ENCODE measurements around the gene PTGDR2.

PTGDR2 gene

GRCh38 chr11:60857378-60858232 is 1.9 kb upstream of the PTGDR2 start:
- H3K4me3 ChIP-seq (replicated peaks; ENCODE audit: low read depth, low read length) = no peak overlapping the region

GRCh38 chr11:60854847-60855725 is 664 bp downstream of the PTGDR2 start:
- DNase-seq (ENCODE audit: extremely low read depth, low read depth) = no peak

More at GRCh38 chr11:60857378-60858232, 1.9 kb upstream of the PTGDR2 start:
- TF ChIP-seq CTCF (IDR thresholded peaks at IDR 0.05; ENCODE audit: low read depth, low read length, missing control alignments) = no peak
- DNase-seq (ENCODE audit: extremely low read depth, low read depth) = no peak

GRCh38 chr11:60854140-60854846 is 1.5 kb downstream of the PTGDR2 start:
- no peak overlapping the region for H3K4me3 ChIP-seq (replicated peaks; ENCODE audit: low read depth, low read length)
- TF ChIP-seq CTCF (IDR thresholded peaks at IDR 0.05; ENCODE audit: low read depth, low read length, missing control alignments) = no peak
- no peak for DNase-seq (ENCODE audit: extremely low read depth, low read depth)

More at GRCh38 chr11:60854847-60855725, 664 bp downstream of the PTGDR2 start:
- no peak overlapping the region for H3K4me3 ChIP-seq (replicated peaks; ENCODE audit: low read depth, low read length)
- TF ChIP-seq CTCF (IDR thresholded peaks at IDR 0.05; ENCODE audit: low read depth, low read length, missing control alignments) = no peak

GRCh38 chr11:60852982-60853950 is 2.5 kb downstream of the PTGDR2 start:
- no peak overlapping the region for H3K4me3 ChIP-seq (replicated peaks; ENCODE audit: low read depth, low read length)
- no peak for DNase-seq (ENCODE audit: extremely low read depth, low read depth)
- no peak for TF ChIP-seq CTCF (IDR thresholded peaks at IDR 0.05; ENCODE audit: low read depth, low read length, missing control alignments)

- TF ChIP-seq CTCF (IDR thresholded peaks at IDR 0.05; ENCODE audit: low read depth, low read length, missing control alignments) = no peak
- no peak overlapping the region for H3K4me3 ChIP-seq (replicated peaks; ENCODE audit: low read depth, low read length)
- no peak for DNase-seq (ENCODE audit: extremely low read depth, low read depth)
These were observed 3.4 kb downstream of the PTGDR2 start for GRCh38 chr11:60852117-60852981.

Data from HFF-Myc (cell line).